Measurements from ENCODE around the gene POPDC2. TPM values are rescaled to one million over a fixed set of nuclear protein-coding genes. Genes with fewer than 3 reads are reported as not detected.
A peak's percentile ranks its signal among the peaks of the same experiment; 100 is the strongest.

The POPDC2 gene
- total and polyA plus RNA-seq, 2 donors (not counting 3 experiments of a cell fraction or from before 2014, with no cell fraction given) = 0.57 to 0.66 TPM

DNA sequence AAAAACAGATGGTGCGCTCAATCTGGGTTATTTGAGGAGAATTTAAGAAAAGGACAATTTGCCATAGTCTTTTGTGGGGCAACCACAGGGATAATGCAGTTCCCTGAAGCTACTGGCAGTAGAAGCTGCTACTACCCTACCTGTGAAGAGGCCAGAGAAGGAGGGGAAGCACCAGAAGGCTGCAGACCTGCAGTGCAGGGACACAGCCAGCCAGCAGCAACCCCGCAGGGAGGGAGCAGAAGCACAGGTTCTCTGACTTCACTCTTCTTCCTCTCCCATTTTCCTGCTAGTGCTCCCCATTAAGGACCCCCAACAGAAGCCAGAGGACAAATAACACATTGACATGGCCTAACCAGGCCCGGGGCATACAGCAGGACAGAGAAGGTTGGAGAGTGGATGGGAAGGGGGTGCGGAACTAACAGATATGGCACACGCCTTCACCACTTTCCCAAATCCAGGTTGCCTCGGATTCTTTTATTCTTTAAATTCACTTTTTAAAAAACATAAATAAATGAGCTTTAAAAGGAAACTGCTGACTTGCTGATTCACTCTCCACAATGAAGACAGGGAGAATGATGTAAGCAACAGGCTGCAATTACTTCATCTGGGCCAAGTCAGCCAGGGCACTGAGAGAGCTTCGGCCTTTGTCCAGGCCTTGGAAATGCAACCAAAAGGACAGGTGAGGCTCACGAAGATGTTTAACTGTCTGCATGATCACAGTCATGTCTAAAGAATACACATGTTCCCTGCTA, 30.1 kb downstream of the POPDC2 start:
- Histone ChIP-seq H2AFZ (ENCODE audit: low read depth, low read length) (peak overlapping the region; percentile 95), H3K79me2 (ENCODE audit: control insufficient read depth, insufficient read depth, low read length) (no peaks in the 10 kb centered on the region), H3K4me1 (ENCODE audit: control insufficient read depth, extremely low read depth, insufficient read depth, low read length) (peaks cover 20% of the 10 kb centered on the region), H3K4me3 (replicated peaks in 1 of 3; ENCODE audit: insufficient read depth in 1 of 3, low read depth in 1 of 3, low read length in 3 of 3) (no peak overlapping the region), H3K9me3 (replicated peaks; ENCODE audit: control insufficient read depth, insufficient read depth, low read length) (no peaks in the 10 kb centered on the region), H3K9me1 (replicated peaks; ENCODE audit: control insufficient read depth, extremely low read depth, insufficient read depth, low read length) (no peaks in the 10 kb centered on the region), H3K9ac (replicated peaks; ENCODE audit: extremely low read depth, insufficient read depth, low read length) (no peak overlapping the region), H3K27me3 (ENCODE audit: control insufficient read depth in 2 of 2, insufficient read depth in 2 of 2, low read length in 2 of 2) (no peaks in the 10 kb centered on the region), H4K20me1 (replicated peaks; ENCODE audit: control insufficient read depth, extremely low read depth, insufficient read depth, low read length) (no peaks in the 10 kb centered on the region), H3K4me2 (ENCODE audit: insufficient read depth, low read length) (no peak overlapping the region), H3K27ac (ENCODE audit: insufficient read depth, low read depth, low read length) (peak overlapping the region; percentile 29), H3K36me3 (ENCODE audit: control insufficient read depth in 2 of 2, extremely low read depth in 1 of 2, insufficient read depth in 2 of 2, low read length in 2 of 2) (no peaks in the 10 kb centered on the region)
- CTCF ChIA-PET = interaction anchor here (0.9 to 1.1 kb wide), 4 partner anchors 10 to 47 kb away, joined by 3 to 4 read pairs (median 3); partner anchors contain the start of gene COX17
- dilution Hi-C loops (cut with MboI; ENCODE audit: extremely low pct_ligation_motif_present, low sequenced_read_pairs) (no loop called here), intact Hi-C loops (cut with micrococcal nuclease) (no loop called here)
- BruUV-seq (replicated peaks) = no TSS peak
- peak; percentile 50 for FAIRE-seq
- DNase-seq (ENCODE audit: low read depth, low spot score) = peak; percentile 67
- POLR2A ChIA-PET = no interaction called here
- TF ChIP-seq FOS (IDR thresholded peaks at IDR 0.05; ENCODE audit: borderline replicate concordance, insufficient read depth, low read length) = peak; percentile 42
- TF ChIP-seq, protein P1, sequence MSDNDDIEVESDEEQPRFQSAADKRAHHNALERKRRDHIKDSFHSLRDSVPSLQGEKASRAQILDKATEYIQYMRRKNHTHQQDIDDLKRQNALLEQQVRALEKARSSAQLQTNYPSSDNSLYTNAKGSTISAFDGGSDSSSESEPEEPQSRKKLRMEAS (IDR thresholded peaks at IDR 0.05; ENCODE audit: insufficient read depth, insufficient read length) = no peak

DNA sequence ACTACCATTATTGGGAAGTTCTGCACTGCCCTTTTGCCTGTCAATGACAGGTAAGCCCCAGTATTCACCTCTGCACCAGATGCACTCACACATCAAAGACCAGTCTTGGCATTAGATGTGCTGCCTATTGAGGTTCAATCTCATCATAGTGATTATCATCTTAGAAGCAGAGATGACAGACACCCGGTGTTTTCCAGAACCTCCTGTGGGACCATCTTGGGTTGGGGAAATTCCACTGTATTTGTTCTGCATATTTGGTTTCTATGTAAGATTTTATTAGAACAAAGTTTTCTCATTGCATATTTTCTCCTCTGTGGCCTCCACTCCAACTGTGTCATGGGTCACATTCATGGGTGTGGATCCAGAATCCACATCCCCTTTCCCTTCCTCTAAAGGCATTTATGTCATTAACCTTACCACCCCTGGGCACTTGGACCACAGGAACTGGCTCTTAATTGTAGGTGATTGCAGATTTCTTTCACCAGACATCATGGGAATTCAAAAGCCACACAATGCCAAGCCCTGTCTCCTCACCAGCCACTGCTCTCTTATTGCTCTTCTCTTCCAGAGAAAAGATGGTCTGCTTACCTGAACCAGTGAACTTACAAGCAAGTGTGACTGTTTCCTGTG, 31.5 kb downstream of the POPDC2 start:
- Histone ChIP-seq H3K79me2 (ENCODE audit: control insufficient read depth, insufficient read depth, low read length) (no peaks in the 10 kb centered on the region), H3K9me3 (replicated peaks; ENCODE audit: control insufficient read depth, insufficient read depth, low read length) (no peaks in the 10 kb centered on the region), H3K4me2 (ENCODE audit: insufficient read depth, low read length) (no peak overlapping the region), H4K20me1 (replicated peaks; ENCODE audit: control insufficient read depth, extremely low read depth, insufficient read depth, low read length) (no peaks in the 10 kb centered on the region), H3K4me3 (replicated peaks in 1 of 3; ENCODE audit: insufficient read depth in 1 of 3, low read depth in 1 of 3, low read length in 3 of 3) (no peak overlapping the region), H3K27me3 (ENCODE audit: control insufficient read depth in 2 of 2, insufficient read depth in 2 of 2, low read length in 2 of 2) (no peaks in the 10 kb centered on the region), H3K27ac (ENCODE audit: insufficient read depth, low read depth, low read length) (no peak overlapping the region), H3K36me3 (ENCODE audit: control insufficient read depth in 2 of 2, extremely low read depth in 1 of 2, insufficient read depth in 2 of 2, low read length in 2 of 2) (no peaks in the 10 kb centered on the region), H3K9ac (replicated peaks; ENCODE audit: extremely low read depth, insufficient read depth, low read length) (no peak overlapping the region), H3K9me1 (replicated peaks; ENCODE audit: control insufficient read depth, extremely low read depth, insufficient read depth, low read length) (no peaks in the 10 kb centered on the region), H3K4me1 (ENCODE audit: control insufficient read depth, extremely low read depth, insufficient read depth, low read length) (peaks cover 20% of the 10 kb centered on the region), H2AFZ (ENCODE audit: low read depth, low read length) (no peak overlapping the region)
- no peak for TF ChIP-seq EZH2 (IDR thresholded peaks at IDR 0.05; ENCODE audit: borderline replicate concordance, low read depth, low read length, severe bottlenecking)
- TF ChIP-seq FOS (IDR thresholded peaks at IDR 0.05; ENCODE audit: borderline replicate concordance, insufficient read depth, low read length) = no peak
- TF ChIP-seq POLR2AphosphoS5 (IDR thresholded peaks at IDR 0.05; ENCODE audit: insufficient read depth, low read depth, low read length) = no peak
- TF ChIP-seq, protein P1 (IDR thresholded peaks at IDR 0.05; ENCODE audit: insufficient read depth, insufficient read length) = no peak
- TF ChIP-seq GATA2 (IDR thresholded peaks at IDR 0.05; ENCODE audit: insufficient read depth, insufficient read length, low read depth, low read length) = no peak
- TF ChIP-seq POLR2A (IDR thresholded peaks at IDR 0.05; ENCODE audit: low read depth, low read length) = no peak
- TF ChIP-seq JUN (IDR thresholded peaks at IDR 0.05; ENCODE audit: borderline replicate concordance, insufficient read depth, insufficient read length, low read depth) = no peak
- no peak for TF ChIP-seq MYC (IDR thresholded peaks at IDR 0.05; ENCODE audit: low read depth, low read length)
- TF ChIP-seq, protein P2, sequence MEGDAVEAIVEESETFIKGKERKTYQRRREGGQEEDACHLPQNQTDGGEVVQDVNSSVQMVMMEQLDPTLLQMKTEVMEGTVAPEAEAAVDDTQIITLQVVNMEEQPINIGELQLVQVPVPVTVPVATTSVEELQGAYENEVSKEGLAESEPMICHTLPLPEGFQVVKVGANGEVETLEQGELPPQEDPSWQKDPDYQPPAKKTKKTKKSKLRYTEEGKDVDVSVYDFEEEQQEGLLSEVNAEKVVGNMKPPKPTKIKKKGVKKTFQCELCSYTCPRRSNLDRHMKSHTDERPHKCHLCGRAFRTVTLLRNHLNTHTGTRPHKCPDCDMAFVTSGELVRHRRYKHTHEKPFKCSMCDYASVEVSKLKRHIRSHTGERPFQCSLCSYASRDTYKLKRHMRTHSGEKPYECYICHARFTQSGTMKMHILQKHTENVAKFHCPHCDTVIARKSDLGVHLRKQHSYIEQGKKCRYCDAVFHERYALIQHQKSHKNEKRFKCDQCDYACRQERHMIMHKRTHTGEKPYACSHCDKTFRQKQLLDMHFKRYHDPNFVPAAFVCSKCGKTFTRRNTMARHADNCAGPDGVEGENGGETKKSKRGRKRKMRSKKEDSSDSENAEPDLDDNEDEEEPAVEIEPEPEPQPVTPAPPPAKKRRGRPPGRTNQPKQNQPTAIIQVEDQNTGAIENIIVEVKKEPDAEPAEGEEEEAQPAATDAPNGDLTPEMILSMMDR (IDR thresholded peaks at IDR 0.05; ENCODE audit: extremely low read depth in 1 of 2, insufficient read depth in 1 of 2, low read depth in 1 of 2, low read length in 2 of 2) = no peak
- DNase-seq (ENCODE audit: low read depth, low spot score) (peak; percentile 30), FAIRE-seq (no peak)
- intact Hi-C loops (cut with micrococcal nuclease) (no loop called here), dilution Hi-C loops (cut with MboI; ENCODE audit: extremely low pct_ligation_motif_present, low sequenced_read_pairs) (no loop called here)
- POLR2A ChIA-PET = no interaction called here
- CTCF ChIA-PET = no interaction called here
- no TSS peak for BruUV-seq (replicated peaks)

Measured in endothelial cell of umbilical vein (primary cell).